Fibroblast of lung (primary cell): ENCODE measurements around the gene STRN3. TPM values are rescaled to one million over a fixed set of nuclear protein-coding genes. Genes with fewer than 3 reads are reported as not detected.
A peak's percentile ranks its signal among the peaks of the same experiment; 100 is the strongest.

Experiments used
- DNase-seq, 2 donors: peaks; one replicate each; pipeline versions ENCODE4 v3.0.0 to v3.0.0-alpha.2; 2010; ENCODE audit warnings: low read depth in 2 of 2
- H2AFZ ChIP-seq: 2 replicates; pipeline ENCODE4 v1.5.1; 2012; ENCODE audit warnings: low read length, control low read depth, inconsistent platforms
- H3K27ac ChIP-seq: 2 replicates; pipeline ENCODE4 v1.5.1; 2011; ENCODE audit warnings: low read length, control low read depth; ENCODE audit not compliant: insufficient read depth
- H3K27me3 ChIP-seq: 2 replicates; pipeline ENCODE4 v1.5.1; 2011; ENCODE audit warnings: mild to moderate bottlenecking, low read length; ENCODE audit not compliant: control insufficient read depth, insufficient read depth
- H3K36me3 ChIP-seq: 2 replicates; pipeline ENCODE4 v1.5.1; 2011; ENCODE audit warnings: low read length; ENCODE audit not compliant: control insufficient read depth, insufficient read depth
- H3K4me1 ChIP-seq: 2 replicates; pipeline ENCODE4 v1.5.1; 2011; ENCODE audit warnings: low read length; ENCODE audit not compliant: control insufficient read depth, insufficient read depth; ENCODE audit errors: extremely low read depth
- H3K4me2 ChIP-seq: 2 replicates; pipeline ENCODE4 v1.5.1; 2011; ENCODE audit warnings: low read length, control low read depth; ENCODE audit not compliant: insufficient read depth; ENCODE audit errors: extremely low read depth
- H3K4me3 ChIP-seq, 4 experiments: fragments of 200-600 bp in 1 of 4; sonication (generic) in 1 of 4; replicated peaks in 1 of 4; 2 replicates each; pipeline ENCODE4 v1.5.1; 2011 to 2016; ENCODE audit warnings: low read length in 4 of 4, low read depth in 3 of 4, mild to moderate bottlenecking in 3 of 4, control low read depth in 2 of 4, inconsistent platforms in 1 of 4, mixed read lengths in 1 of 4; ENCODE audit not compliant: insufficient read depth in 1 of 4; ENCODE audit errors: control extremely low read depth in 1 of 4
- H3K79me2 ChIP-seq: 2 replicates; pipeline ENCODE4 v1.5.1; 2012; ENCODE audit warnings: mild to moderate bottlenecking, low read length, inconsistent platforms; ENCODE audit not compliant: control insufficient read depth, insufficient read depth
- H3K9ac ChIP-seq: 2 replicates; pipeline ENCODE4 v1.5.1; 2011; ENCODE audit warnings: mild to moderate bottlenecking, low read length, control low read depth; ENCODE audit not compliant: insufficient read depth
- H3K9me3 ChIP-seq: 2 replicates; pipeline ENCODE4 v1.5.1; 2012; ENCODE audit warnings: low read depth, low read length; ENCODE audit not compliant: control insufficient read depth, insufficient read depth
- H4K20me1 ChIP-seq: 2 replicates; pipeline ENCODE4 v1.5.1; 2011; ENCODE audit warnings: low read length; ENCODE audit not compliant: control insufficient read depth, insufficient read depth; ENCODE audit errors: extremely low read depth
- EZH2 ChIP-seq: IDR thresholded peaks from 2 replicates; pipeline ENCODE4 v1.5.1; 2012; ENCODE audit warnings: low read length, control low read depth, mild to moderate bottlenecking; ENCODE audit errors: missing control alignments
- polyA plus RNA-seq, 2 donors: library from polyadenylated mRNA; depleted of rRNA in 1 of 2; stranded (reverse) in 1 of 2; unstranded in 1 of 2; fragments of >200 nt; gene quantifications; 2 replicates each; pipeline ENCODE4 v1.2.1, GENCODE V29; 2011 to 2012; ENCODE audit warnings: missing spikeins in 1 of 2
- total RNA-seq: library from RNA; depleted of rRNA; stranded (reverse); fragments of >200 nt; gene quantifications from 2 replicates; pipeline ENCODE4 v1.2.1, GENCODE V29; 2014
- TF ChIP-seq, protein P1 (sequence below), 2 donors: IDR thresholded peaks in 1 of 2; conservative IDR thresholded peaks in 1 of 2; 1 replicate in 1 of 2; 2 replicates in 1 of 2; pipeline ENCODE4 v1.5.1; 2011 to 2012; ENCODE audit warnings: low read length in 2 of 2, control low read depth in 1 of 2, inconsistent platforms in 1 of 2, low read depth in 1 of 2, mild to moderate bottlenecking in 1 of 2

The STRN3 gene
- total and polyA plus RNA-seq, 2 donors (not counting 1 experiment from before 2014, with no cell fraction given): 42.0 to 88.2 TPM

DNA sequence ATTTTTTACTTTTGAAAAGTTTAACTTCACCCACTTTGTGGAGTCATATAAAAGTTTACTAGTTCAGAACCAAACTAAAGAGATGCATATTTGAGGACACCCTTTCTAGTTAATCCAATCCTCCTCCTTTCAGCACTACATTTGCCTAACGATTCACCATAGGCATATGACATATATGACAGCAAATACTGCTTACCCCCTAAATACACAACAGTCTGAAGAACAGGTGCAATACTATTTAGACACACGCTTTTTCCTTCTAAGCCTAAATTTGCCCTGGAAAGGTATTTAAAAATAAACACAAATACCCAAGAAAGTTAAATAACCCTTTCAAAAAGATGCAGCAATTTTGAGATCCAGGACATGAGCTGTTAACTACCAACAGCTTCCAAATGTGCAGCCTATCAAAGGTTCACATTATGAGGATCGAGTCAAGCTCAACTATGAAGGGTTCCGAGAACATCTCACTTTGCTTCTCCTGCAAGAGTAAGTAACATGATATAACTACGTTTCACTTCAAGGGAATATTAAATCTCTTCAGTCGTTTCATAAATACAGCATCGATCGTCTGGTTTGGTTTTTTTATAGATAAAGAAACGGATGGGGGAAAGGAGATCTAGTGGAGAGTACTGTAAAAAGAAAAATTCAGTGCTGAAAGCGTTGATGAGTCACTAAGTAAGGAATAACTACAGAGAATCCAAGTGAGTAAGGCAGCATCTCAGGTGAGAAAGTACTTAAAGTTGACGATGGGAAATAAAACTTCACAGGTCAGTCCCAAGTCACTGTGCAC, 1.4 kb downstream of the STRN3 start:
- Histone ChIP-seq H3K9ac (peak overlapping the region; percentile 93), H3K4me3 (peak overlapping the region; percentile 84 to 93 (median 91)), H3K27me3 (no peaks in the 10 kb centered on the region), H4K20me1 (no peaks in the 10 kb centered on the region), H3K36me3 (no peaks in the 10 kb centered on the region), H3K4me2 (peak overlapping the region; percentile 76), H3K9me3 (no peaks in the 10 kb centered on the region), H3K4me1 (no peaks in the 10 kb centered on the region), H3K27ac (peak overlapping the region; percentile 98), H3K79me2 (peaks cover 62% of the 10 kb centered on the region), H2AFZ (peak overlapping the region; percentile 85)
- peak; percentile 34 to 41 for DNase-seq
- no peak for TF ChIP-seq EZH2
- TF ChIP-seq, protein P1, sequence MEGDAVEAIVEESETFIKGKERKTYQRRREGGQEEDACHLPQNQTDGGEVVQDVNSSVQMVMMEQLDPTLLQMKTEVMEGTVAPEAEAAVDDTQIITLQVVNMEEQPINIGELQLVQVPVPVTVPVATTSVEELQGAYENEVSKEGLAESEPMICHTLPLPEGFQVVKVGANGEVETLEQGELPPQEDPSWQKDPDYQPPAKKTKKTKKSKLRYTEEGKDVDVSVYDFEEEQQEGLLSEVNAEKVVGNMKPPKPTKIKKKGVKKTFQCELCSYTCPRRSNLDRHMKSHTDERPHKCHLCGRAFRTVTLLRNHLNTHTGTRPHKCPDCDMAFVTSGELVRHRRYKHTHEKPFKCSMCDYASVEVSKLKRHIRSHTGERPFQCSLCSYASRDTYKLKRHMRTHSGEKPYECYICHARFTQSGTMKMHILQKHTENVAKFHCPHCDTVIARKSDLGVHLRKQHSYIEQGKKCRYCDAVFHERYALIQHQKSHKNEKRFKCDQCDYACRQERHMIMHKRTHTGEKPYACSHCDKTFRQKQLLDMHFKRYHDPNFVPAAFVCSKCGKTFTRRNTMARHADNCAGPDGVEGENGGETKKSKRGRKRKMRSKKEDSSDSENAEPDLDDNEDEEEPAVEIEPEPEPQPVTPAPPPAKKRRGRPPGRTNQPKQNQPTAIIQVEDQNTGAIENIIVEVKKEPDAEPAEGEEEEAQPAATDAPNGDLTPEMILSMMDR (conservative IDR thresholded peaks at IDR 0.05 in 1 of 2, IDR thresholded peaks at IDR 0.05 in 1 of 2; ENCODE audit: low read depth in 1 of 2, low read length in 2 of 2): no peak

DNA sequence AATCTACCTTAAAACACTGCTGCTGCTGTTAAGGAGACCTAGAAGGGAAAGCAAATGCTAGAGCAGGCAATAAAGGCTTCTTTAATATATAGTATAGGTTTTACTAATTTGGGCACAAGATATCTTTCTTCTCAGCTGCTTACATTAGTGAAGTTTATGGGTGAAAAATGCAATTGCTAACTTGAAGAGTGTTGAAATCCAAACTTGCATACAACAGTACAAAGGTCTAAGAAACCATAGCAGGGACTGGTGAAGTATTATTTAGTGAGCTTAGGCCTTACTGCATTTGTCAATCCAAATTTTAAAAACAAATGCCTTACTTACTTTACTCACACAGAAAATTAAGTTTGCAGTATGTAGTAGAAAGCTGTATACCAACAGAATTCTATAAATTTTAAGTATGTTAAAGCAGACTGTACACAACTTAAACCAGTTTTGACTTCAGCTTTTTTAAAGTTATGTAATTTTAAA, 2.1 kb downstream of the STRN3 start:
- Histone ChIP-seq H4K20me1 (no peaks in the 10 kb centered on the region), H3K79me2 (peaks cover 68% of the 10 kb centered on the region), H2AFZ (no peak overlapping the region), H3K4me1 (no peaks in the 10 kb centered on the region), H3K36me3 (no peaks in the 10 kb centered on the region), H3K27ac (no peak overlapping the region), H3K9ac (no peak overlapping the region), H3K27me3 (no peaks in the 10 kb centered on the region), H3K9me3 (no peaks in the 10 kb centered on the region), H3K4me3 (peak overlapping the region; percentile 84 to 93 (median 91)), H3K4me2 (peak overlapping the region; percentile 76)
- TF ChIP-seq, protein P1 (conservative IDR thresholded peaks at IDR 0.05 in 1 of 2, IDR thresholded peaks at IDR 0.05 in 1 of 2; ENCODE audit: low read depth in 1 of 2, low read length in 2 of 2): no peak
- TF ChIP-seq EZH2: no peak
- peak in 1 of 2 donors; percentile 9 for DNase-seq

- DNase-seq: no peak
- no peak for TF ChIP-seq EZH2
- TF ChIP-seq, protein P1 (conservative IDR thresholded peaks at IDR 0.05 in 1 of 2, IDR thresholded peaks at IDR 0.05 in 1 of 2; ENCODE audit: low read depth in 1 of 2, low read length in 2 of 2): no peak
- no peaks in the 10 kb centered on the region for H3K27me3 ChIP-seq
- no peak overlapping the region for H3K4me3 ChIP-seq
- no peak overlapping the region for H3K4me2 ChIP-seq
- peaks cover 81% of the 10 kb centered on the region for H3K79me2 ChIP-seq
- no peaks in the 10 kb centered on the region for H3K4me1 ChIP-seq
- no peaks in the 10 kb centered on the region for H3K36me3 ChIP-seq
- H3K9me3 ChIP-seq: no peaks in the 10 kb centered on the region
- no peak overlapping the region for H3K9ac ChIP-seq
- H2AFZ ChIP-seq: no peak overlapping the region
- H3K27ac ChIP-seq: no peak overlapping the region
- no peaks in the 10 kb centered on the region for H4K20me1 ChIP-seq
Observed at GRCh38 chr14:31022386-31022785, 3.8 kb downstream of the STRN3 start.
